ENCODE data around the gene PKD1L1. TPM values are rescaled to one million over a fixed set of nuclear protein-coding genes. Genes with fewer than 3 reads are reported as not detected.

The PKD1L1 gene
- total and polyA plus RNA-seq, 4 donors, result 0.26 to 1.1 (median 0.55) TPM

- Histone ChIP-seq H3K4me1 (ENCODE audit: control insufficient read depth in 5 of 5, insufficient read depth in 5 of 5, low read length in 5 of 5) (peaks cover 0 to 6% (median 0%) of the 10 kb centered on the region in 5 donors), H3K27me3 (ENCODE audit: control insufficient read depth in 3 of 3, insufficient read depth in 3 of 3, low read length in 2 of 3) (no peaks in the 10 kb centered on the region), H3K4me3 (no peak overlapping the region), H3K9ac (ENCODE audit: insufficient read depth in 1 of 2, low read length in 2 of 2) (no peak overlapping the region), H3K9me3 (ENCODE audit: control insufficient read depth in 4 of 4, insufficient read depth in 3 of 4, low read length in 3 of 4) (no peaks in the 10 kb centered on the region), H3K27ac (ENCODE audit: low read depth in 1 of 2, low read length in 1 of 2) (no peak overlapping the region), H3K36me3 (ENCODE audit: control insufficient read depth in 4 of 4, insufficient read depth in 4 of 4, low read length in 4 of 4) (no peaks in the 10 kb centered on the region)
- no peak for ATAC-seq (ENCODE audit: insufficient read depth, low FRiP score)
- TF ChIP-seq, protein P1, sequence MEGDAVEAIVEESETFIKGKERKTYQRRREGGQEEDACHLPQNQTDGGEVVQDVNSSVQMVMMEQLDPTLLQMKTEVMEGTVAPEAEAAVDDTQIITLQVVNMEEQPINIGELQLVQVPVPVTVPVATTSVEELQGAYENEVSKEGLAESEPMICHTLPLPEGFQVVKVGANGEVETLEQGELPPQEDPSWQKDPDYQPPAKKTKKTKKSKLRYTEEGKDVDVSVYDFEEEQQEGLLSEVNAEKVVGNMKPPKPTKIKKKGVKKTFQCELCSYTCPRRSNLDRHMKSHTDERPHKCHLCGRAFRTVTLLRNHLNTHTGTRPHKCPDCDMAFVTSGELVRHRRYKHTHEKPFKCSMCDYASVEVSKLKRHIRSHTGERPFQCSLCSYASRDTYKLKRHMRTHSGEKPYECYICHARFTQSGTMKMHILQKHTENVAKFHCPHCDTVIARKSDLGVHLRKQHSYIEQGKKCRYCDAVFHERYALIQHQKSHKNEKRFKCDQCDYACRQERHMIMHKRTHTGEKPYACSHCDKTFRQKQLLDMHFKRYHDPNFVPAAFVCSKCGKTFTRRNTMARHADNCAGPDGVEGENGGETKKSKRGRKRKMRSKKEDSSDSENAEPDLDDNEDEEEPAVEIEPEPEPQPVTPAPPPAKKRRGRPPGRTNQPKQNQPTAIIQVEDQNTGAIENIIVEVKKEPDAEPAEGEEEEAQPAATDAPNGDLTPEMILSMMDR (IDR thresholded peaks at IDR 0.05; ENCODE audit: control extremely low read depth, extremely low read depth), result no peak
- WGBS, 2 donors, result 72 to 82% methylated on average over 7 of the region's 7 CpGs
- no peak for DNase-seq
Measured at GRCh38 chr7:47889723-47890122, 58.5 kb downstream of the PKD1L1 start.

DNA sequence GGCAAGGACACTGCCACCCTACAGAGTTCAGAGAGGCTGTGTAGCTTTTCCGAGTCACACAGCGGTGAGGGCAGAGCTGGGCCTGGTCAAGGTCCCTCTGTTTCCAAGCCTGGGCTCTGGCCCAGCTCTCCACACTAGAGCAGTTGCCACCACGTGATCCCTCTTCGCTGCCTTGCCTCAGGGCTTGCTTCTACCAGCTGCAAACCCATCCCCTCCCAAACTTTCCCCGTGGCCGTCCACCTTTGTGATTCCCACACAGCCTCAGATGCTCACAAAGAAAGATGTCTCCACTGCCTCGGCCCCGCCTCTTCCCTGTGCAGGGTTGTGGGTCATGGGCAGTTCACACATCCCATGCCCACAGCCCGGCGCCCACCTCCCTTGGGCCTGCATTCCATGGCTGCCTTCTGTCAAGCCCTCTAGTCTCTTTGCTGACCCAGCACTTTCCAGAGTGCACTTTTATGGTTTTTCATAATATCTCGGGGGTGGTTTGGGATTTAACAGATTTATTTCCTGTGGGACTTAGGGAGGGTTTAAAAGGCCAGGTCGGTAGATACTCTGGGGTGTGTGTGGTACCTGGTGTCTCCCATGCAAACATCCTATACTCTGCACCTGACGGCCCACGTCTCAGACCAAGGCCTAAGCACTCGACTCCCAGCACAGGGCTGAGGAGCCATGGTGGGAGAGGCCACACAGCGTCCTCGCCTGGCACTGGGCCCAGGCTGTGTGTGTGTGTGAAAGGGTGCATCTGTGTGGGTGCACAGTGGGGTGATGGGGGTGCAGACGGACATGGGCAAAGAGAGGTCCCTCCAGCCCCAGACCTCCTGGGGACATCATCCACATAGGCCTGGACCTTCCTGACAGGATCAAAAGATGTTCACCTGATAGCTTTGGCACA is 59.6 kb downstream of the PKD1L1 start:
- WGBS, 2 donors, result 86 to 93% methylated on average over 18 of the region's 18 CpGs
- ATAC-seq (ENCODE audit: insufficient read depth, low FRiP score) (no peak), DNase-seq (no peak)
- TF ChIP-seq, protein P1 (IDR thresholded peaks at IDR 0.05; ENCODE audit: control extremely low read depth, extremely low read depth), result no peak
- Histone ChIP-seq H3K36me3 (ENCODE audit: control insufficient read depth in 4 of 4, insufficient read depth in 4 of 4, low read length in 4 of 4) (no peaks in the 10 kb centered on the region), H3K4me1 (ENCODE audit: control insufficient read depth in 5 of 5, insufficient read depth in 5 of 5, low read length in 5 of 5) (peaks cover 0 to 6% (median 0%) of the 10 kb centered on the region in 5 donors), H3K27me3 (ENCODE audit: control insufficient read depth in 3 of 3, insufficient read depth in 3 of 3, low read length in 2 of 3) (no peaks in the 10 kb centered on the region), H3K4me3 (no peak overlapping the region), H3K27ac (ENCODE audit: low read depth in 1 of 2, low read length in 1 of 2) (no peak overlapping the region), H3K9ac (ENCODE audit: insufficient read depth in 1 of 2, low read length in 2 of 2) (no peak overlapping the region), H3K9me3 (ENCODE audit: control insufficient read depth in 4 of 4, insufficient read depth in 3 of 4, low read length in 3 of 4) (no peaks in the 10 kb centered on the region)

- H3K27ac ChIP-seq (ENCODE audit: low read depth in 1 of 2, low read length in 1 of 2), result no peak overlapping the region
- TF ChIP-seq, protein P1 (IDR thresholded peaks at IDR 0.05; ENCODE audit: control extremely low read depth, extremely low read depth), result no peak
- DNase-seq, result no peak
- ATAC-seq (ENCODE audit: insufficient read depth, low FRiP score), result no peak
- WGBS, 2 donors, result 92 to 97% methylated on average over 7 of the region's 7 CpGs
- no peaks in the 10 kb centered on the region for H3K27me3 ChIP-seq (ENCODE audit: control insufficient read depth in 3 of 3, insufficient read depth in 3 of 3, low read length in 2 of 3)
- no peak overlapping the region for H3K4me3 ChIP-seq
- H3K9ac ChIP-seq (ENCODE audit: insufficient read depth in 1 of 2, low read length in 2 of 2), result no peak overlapping the region
- H3K36me3 ChIP-seq (ENCODE audit: control insufficient read depth in 4 of 4, insufficient read depth in 4 of 4, low read length in 4 of 4), result peaks cover 0 to 2% (median 0%) of the 10 kb centered on the region in 4 donors
- H3K9me3 ChIP-seq (ENCODE audit: control insufficient read depth in 4 of 4, insufficient read depth in 3 of 4, low read length in 3 of 4), result no peaks in the 10 kb centered on the region
- peaks cover 0 to 6% (median 0%) of the 10 kb centered on the region in 5 donors for H3K4me1 ChIP-seq (ENCODE audit: control insufficient read depth in 5 of 5, insufficient read depth in 5 of 5, low read length in 5 of 5)
Measured at GRCh38 chr7:47887016-47887640, 61.1 kb downstream of the PKD1L1 start.

Data from lung (tissue), 12 donors.